Retinal pigment epithelial cell (primary cell): Measurements from ENCODE around the gene RTF1.

Experiments used
- DNase-seq: peaks from one replicate; pipeline ENCODE4 v3.0.0-alpha.2; 2010; ENCODE audit warnings: low read depth
- H3K4me3 ChIP-seq: 2 replicates; pipeline ENCODE4 v1.5.1; 2011; ENCODE audit warnings: mild to moderate bottlenecking, low read length, control low read depth, moderate library complexity
- TF ChIP-seq, protein P1 (sequence below): conservative IDR thresholded peaks from 2 replicates; pipeline ENCODE4 v1.5.1; 2011; ENCODE audit warnings: low read depth, low read length, control low read depth, inconsistent platforms

RTF1 gene

DNA sequence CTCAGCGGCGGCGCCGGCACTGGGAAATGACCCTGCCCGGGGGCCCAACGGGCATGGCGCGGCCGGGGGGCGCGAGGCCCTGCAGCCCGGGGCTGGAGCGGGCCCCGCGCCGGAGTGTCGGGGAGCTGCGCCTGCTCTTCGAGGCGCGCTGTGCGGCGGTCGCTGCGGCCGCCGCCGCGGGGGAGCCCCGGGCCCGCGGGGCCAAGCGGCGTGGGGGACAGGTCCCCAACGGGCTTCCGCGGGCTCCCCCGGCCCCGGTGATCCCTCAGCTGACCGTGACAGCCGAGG lies 77.0 kb downstream of the RTF1 start:
- H3K4me3 ChIP-seq = no peak overlapping the region
- TF ChIP-seq, protein P1, sequence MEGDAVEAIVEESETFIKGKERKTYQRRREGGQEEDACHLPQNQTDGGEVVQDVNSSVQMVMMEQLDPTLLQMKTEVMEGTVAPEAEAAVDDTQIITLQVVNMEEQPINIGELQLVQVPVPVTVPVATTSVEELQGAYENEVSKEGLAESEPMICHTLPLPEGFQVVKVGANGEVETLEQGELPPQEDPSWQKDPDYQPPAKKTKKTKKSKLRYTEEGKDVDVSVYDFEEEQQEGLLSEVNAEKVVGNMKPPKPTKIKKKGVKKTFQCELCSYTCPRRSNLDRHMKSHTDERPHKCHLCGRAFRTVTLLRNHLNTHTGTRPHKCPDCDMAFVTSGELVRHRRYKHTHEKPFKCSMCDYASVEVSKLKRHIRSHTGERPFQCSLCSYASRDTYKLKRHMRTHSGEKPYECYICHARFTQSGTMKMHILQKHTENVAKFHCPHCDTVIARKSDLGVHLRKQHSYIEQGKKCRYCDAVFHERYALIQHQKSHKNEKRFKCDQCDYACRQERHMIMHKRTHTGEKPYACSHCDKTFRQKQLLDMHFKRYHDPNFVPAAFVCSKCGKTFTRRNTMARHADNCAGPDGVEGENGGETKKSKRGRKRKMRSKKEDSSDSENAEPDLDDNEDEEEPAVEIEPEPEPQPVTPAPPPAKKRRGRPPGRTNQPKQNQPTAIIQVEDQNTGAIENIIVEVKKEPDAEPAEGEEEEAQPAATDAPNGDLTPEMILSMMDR = no peak
- no peak for DNase-seq

DNA sequence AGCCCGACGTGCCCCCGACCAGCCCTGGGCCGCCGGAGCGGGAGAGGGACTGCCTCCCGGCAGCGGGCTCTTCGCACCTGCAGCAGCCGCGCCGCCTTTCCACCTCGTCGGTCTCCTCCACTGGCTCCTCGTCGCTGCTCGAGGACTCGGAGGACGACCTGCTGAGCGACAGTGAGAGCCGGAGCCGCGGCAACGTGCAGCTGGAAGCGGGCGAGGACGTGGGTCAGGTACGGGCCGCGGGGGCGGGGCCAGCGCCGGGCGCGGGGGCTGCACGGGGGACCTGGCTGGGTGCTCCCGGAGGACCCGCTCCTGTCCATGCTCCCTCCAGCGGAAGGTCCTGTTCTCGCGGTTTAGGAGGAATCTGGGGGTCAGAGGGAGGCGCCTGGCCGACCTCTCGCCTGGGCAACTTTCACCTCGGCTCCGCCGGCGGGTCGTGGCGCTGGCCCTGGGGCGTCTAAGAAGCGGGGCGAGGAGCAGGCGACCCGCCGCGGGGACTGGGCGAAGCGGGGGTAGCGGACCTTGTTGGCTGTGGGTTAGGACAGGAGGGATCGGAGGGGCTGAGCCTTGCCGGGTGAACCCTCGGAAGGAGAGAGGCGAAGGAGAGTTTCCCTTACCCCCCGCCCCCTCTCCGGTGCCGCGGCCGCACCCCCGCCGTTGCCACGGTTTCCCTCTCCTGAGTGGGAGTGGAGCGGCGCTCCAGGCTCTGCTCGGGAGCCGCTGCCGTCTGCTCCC lies 77.5 kb downstream of the RTF1 start:
- no peak overlapping the region for H3K4me3 ChIP-seq
- TF ChIP-seq, protein P1 = no peak
- no peak for DNase-seq

DNA sequence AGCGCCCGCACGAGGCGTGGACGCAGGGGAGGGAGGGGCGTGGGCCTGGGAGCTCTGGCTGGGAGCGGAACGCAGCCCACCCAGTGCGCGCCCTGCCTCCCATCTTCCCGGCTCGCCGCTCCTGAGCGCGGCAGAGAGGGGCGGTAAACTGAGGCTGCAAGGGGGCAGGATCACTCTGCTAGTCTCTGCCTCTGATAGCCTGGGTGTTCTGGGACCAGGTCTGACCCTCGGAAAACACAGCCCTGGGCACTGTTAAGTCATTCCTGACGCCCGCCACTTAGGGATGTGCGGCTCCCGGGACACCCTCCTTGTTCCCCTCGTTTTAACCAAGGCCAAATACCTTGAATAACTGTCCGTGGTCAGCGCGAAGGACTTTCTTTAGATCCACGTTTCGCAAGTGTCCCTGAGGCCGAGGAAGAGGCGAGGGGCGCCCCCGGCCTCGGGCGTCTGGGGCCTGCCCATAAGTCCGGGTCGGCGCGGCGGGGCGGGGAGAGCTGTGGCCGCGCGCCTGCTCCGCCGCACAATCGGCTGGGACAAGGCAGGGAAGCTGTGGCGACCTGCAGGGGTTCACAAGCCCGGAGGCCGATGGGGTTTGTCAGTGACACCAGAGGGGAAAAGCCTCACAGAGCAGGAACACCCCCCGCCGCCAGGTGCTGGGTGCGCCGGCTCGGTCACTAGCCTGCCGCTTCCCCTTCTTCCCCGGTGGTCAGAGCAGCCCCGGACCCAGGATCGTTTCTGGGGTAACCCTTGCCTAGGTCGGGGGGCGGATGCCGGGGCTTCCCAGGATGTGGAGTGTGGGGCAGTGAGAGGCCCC lies 78.2 kb downstream of the RTF1 start:
- TF ChIP-seq, protein P1 = no peak
- H3K4me3 ChIP-seq = no peak overlapping the region
- no peak for DNase-seq

DNA sequence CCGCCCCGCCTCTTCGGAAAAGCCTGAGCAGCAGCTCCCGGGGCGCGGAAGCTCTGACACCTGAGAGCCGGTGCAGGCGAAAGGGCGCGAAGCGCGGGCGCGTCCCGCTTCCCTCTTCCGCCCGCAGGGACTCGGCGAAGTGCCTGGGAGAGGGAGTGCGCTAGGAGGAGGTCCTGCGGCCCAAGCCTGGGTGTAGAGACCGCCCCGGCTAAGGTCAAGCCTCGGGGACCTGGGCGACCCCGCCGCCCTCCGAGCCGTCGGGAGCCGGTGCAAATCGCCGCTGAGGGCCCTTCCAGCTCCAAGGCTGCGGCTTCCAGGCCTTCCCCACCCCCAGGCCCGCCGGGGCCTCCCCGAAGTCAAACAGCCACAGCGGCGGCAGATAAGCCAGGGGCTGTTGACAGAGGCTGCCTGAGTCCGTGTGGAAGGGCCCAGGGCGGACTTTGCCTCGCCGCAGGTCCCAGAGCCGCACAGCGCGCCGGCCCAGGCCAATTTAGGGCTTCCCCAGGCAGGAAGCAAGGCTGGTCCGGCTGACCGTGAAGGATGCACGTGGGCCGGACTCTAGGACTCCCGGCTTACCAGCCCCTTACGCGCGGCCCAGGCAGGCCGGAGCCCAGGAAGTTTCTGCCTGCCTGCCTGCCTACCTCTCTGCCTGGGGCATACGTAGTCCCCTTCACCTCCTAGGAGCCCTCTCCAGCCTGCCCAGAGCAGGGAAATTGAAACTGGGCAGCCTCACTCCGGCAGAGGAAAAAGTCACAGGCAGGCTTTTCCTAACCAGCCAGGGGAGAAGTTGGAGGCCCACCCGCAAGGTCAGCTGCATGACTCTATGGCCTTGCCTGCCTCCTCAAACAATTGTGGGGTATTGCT lies 79.1 kb downstream of the RTF1 start:
- TF ChIP-seq, protein P1 = no peak
- H3K4me3 ChIP-seq = no peak overlapping the region
- DNase-seq = no peak

DNA sequence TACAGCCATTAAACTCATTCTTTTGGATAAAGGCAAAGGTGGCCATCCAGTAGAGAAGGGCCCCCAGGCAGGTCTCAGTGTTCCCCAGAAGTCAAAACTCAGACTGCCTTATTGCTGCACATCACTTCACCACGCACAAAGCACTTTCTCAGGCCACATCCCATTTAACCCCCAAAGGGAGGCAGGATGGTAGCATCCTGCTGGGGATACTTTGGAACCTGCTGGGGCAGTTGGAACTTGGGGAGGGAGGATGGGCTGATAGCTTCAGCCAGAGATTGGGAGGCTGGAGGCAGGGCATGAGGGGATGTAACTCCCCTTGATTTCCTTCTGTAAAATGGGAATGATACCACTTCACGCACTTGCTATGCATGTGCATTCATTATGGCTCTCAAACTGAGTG lies 81.8 kb downstream of the RTF1 start:
- no peak for DNase-seq
- TF ChIP-seq, protein P1 = no peak
- H3K4me3 ChIP-seq = no peak overlapping the region

DNA sequence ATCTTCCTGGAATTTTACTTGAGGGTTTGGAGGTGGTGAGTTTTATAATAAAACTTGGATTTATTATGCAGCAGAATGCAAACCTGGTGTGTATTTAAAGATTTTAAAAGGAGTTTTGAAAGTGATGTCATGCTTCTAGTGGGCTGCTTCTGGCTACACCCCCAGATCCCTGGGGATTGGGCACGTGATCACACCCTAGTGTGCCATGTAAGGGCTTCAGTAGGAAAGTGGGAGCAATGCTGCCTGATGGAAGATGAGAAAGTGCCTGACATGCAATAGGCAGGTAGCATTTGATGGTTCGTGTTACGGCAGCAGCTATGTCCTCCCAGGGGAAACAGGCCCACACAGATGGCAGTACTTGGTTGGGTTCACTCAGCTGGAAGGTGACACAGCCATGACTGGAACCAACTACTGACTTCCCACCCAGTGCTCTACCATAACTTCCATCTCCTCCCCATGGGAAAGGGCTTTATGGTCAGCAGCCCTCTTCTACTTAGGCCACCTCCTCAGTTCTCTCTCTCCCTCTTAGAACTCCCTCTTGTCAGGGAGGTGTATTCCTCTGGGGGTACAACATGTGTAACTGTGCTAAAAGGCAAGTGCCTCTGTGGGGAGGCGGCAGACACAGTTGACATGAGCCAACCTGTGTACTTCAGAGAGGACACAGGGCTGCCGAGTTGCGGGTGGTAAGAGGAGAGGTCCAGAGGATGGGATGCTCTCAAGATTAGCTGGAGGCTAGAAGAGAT lies 82.4 kb downstream of the RTF1 start:
- H3K4me3 ChIP-seq = no peak overlapping the region
- TF ChIP-seq, protein P1 = no peak
- no peak for DNase-seq
